BLaER1 treated with 17β-estradiol and CSF1 and Interleukin-3, amounts not matched to agents 10 nM and 100 nM (cell line): Measurements from ENCODE around the gene ZNF775.

Experiments used
- H3K27ac ChIP-seq, 11 experiments: shearing (Covaris generic); formaldehyde crosslinking; 2 replicates each; pipeline ENCODE4 v1.8.1; 2022
- H3K27me3 ChIP-seq, 11 experiments: shearing (Covaris generic); formaldehyde crosslinking; 2 replicates each; pipeline ENCODE4 v1.8.1; 2022
- H3K36me3 ChIP-seq, 11 experiments: shearing (Covaris generic); formaldehyde crosslinking; 2 replicates each; pipeline ENCODE4 v1.8.1; 2022
- H3K4me1 ChIP-seq, 10 experiments: shearing (Covaris generic); formaldehyde crosslinking; 2 replicates each; pipeline ENCODE4 v1.8.1; 2022
- H3K4me2 ChIP-seq, 11 experiments: shearing (Covaris generic); formaldehyde crosslinking; 2 replicates each; pipeline ENCODE4 v1.8.1; 2022
- H3K4me3 ChIP-seq, 10 experiments: shearing (Covaris generic); formaldehyde crosslinking; 2 replicates each; pipeline ENCODE4 v1.8.1; 2022
- H3K9ac ChIP-seq, 11 experiments: shearing (Covaris generic); formaldehyde crosslinking; 2 replicates each; pipeline ENCODE4 v1.8.1; 2022
- H3K9me3 ChIP-seq, 11 experiments: shearing (Covaris generic); formaldehyde crosslinking; replicated peaks in 1 of 11; 2 replicates each; pipeline ENCODE4 v1.8.1; 2022
- H4K20me1 ChIP-seq, 11 experiments: shearing (Covaris generic); formaldehyde crosslinking; 2 replicates each; pipeline ENCODE4 v1.8.1; 2022
- Cebpa-rat ChIP-seq, 11 experiments: shearing (Covaris generic); IDR thresholded peaks; 2 replicates each; pipeline ENCODE4 v1.8.1; 2022

The ZNF775 gene

DNA sequence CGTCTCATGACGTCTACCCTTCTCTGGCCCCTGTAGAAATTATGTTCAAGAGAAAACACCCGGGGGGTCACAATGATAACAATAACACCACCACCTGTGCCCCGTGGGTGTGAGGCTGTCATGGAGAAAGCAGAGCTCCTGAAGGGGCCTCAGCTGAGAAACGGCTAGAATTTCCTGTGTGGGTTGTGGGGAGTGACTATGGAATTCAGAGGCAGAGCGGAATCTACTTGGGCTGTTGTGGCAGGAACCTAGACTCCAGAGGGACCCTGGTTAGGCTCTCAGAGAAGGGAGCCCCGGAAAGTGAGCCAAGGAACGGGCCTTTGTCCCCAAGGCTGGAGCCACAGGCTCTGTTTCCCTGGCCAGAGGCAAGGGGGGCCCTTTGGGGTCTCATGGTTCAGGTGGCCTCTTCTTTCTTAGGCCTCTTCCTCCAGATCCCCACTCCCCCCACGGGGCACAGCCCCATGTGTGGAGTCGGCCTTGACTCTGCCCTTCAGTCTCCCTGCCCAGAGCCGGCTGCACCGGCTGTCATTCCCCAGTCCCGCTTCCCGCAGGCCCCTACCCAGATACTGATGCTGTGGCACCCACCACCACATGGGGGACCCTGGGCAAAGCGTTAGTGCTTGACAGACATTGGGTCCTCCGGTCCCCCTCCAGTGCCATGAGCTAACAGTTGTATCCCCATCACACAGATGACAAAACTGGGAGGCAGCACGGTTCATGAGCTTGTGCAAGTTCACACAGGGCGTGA is 64.8 kb downstream of the ZNF775 start:
- Histone ChIP-seq H3K27ac (peak overlapping the region in 5 of 11 experiments; percentile 7 to 57 (median 36); a peak in 5 of 22 replicates), H3K9ac (peak overlapping the region in 3 of 11 experiments; percentile 8 to 48 (median 33); a peak in 3 of 22 replicates), H3K4me1 (peaks cover 58 to 76% (median 67%) of the 10 kb centered on the region in 10 experiments), H3K9me3 (peaks cover 19 to 29% (median 22%) of the 10 kb centered on the region in 11 experiments), H3K27me3 (peaks cover 0 to 16% (median under 1%) of the 10 kb centered on the region in 11 experiments; a peak in 6 of 22 replicates), H4K20me1 (peaks cover 0 to 5% (median 0%) of the 10 kb centered on the region in 11 experiments; a peak in 1 of 22 replicates), H3K36me3 (no peaks in the 10 kb centered on the region), H3K4me2 (peak overlapping the region; percentile 64 to 96 (median 87)), H3K4me3 (no peak overlapping the region)
- no peak for TF ChIP-seq Cebpa-rat (IDR thresholded peaks at IDR 0.05)

DNA sequence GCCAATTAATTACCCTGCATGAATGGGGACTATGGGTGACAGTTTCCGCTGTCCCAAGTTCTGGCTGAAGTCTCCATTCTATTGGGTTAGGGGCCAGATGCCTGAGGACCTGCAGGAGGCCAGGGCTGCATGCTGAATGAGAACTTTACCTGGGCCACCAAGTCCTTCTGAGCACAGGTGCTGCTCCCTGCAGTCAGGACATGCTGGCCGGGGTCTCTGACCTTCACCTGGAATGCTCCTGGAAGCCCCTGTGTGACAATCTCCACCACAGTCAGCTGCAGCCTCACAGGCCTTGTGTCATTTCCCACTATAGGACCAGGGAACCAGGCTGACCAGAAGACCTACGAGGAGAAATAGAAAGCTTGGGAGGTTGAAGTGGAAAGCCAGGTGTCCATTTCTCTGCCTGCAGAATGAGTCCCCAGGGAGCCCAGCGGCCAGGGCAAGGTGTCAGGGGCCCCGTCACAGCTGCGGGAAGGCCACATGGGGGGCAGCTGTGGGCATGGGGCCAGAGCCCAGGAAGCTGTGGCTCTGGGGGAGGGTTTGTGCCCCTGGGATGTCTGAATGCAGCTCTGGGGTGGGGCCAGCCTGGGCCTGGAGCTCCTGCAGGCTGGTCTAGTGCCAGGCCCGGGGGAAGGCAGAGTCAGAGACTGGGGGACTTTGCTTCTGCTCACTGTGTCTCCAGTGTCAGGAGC is 65.7 kb downstream of the ZNF775 start:
- Histone ChIP-seq H3K27ac (peak overlapping the region in 1 of 11 experiments; percentile 11; a peak in 2 of 22 replicates), H3K4me2 (peak overlapping the region; percentile 64 to 96 (median 87)), H4K20me1 (peaks cover 0 to 5% (median 0%) of the 10 kb centered on the region in 11 experiments; a peak in 2 of 22 replicates), H3K36me3 (no peaks in the 10 kb centered on the region), H3K9ac (peak overlapping the region in 3 of 11 experiments; percentile 4 to 44 (median 5); a peak in 4 of 22 replicates), H3K4me1 (peaks cover 65 to 76% (median 71%) of the 10 kb centered on the region in 10 experiments), H3K27me3 (peaks cover 0 to 16% (median 8%) of the 10 kb centered on the region in 11 experiments; a peak in 12 of 22 replicates), H3K4me3 (no peak overlapping the region), H3K9me3 (peaks cover 19 to 29% (median 22%) of the 10 kb centered on the region in 11 experiments)
- TF ChIP-seq Cebpa-rat (IDR thresholded peaks at IDR 0.05) = no peak

GRCh38 chr7:150446288-150446938 is 67.3 kb downstream of the ZNF775 start:
- H3K9ac ChIP-seq = peak overlapping the region in 4 of 11 experiments; percentile 2 to 33 (median 4); a peak in 4 of 22 replicates
- H3K4me2 ChIP-seq = peak overlapping the region; percentile 41 to 96 (median 87); a peak in 21 of 22 replicates
- peaks cover 70 to 83% (median 82%) of the 10 kb centered on the region in 10 experiments for H3K4me1 ChIP-seq
- H3K27ac ChIP-seq = no peak overlapping the region
- no peaks in the 10 kb centered on the region for H3K36me3 ChIP-seq
- no peak overlapping the region for H3K4me3 ChIP-seq
- peaks cover 0 to 15% (median 0%) of the 10 kb centered on the region in 11 experiments; a peak in 3 of 22 replicates for H4K20me1 ChIP-seq
- peaks cover 0 to 16% (median 9%) of the 10 kb centered on the region in 11 experiments; a peak in 12 of 22 replicates for H3K27me3 ChIP-seq
- TF ChIP-seq Cebpa-rat (IDR thresholded peaks at IDR 0.05) = no peak
- peaks cover 17 to 21% (median 19%) of the 10 kb centered on the region in 11 experiments for H3K9me3 ChIP-seq
